ENCODE data around the gene AKAP13.

AKAP13 gene

GRCh38 chr15:85589851-85590250, 209.4 kb downstream of the AKAP13 start:
- H3K9ac ChIP-seq (ENCODE audit: low read length) = no peak overlapping the region
- no peak overlapping the region for H3K4me3 ChIP-seq (ENCODE audit: low read length)
- no peaks in the 10 kb centered on the region for H3K27me3 ChIP-seq (ENCODE audit: control insufficient read depth, insufficient read depth, low read length)
- H3K36me3 ChIP-seq (ENCODE audit: control insufficient read depth, insufficient read depth, low read length) = no peaks in the 10 kb centered on the region
- peaks cover 6% of the 10 kb centered on the region for H3K4me1 ChIP-seq (ENCODE audit: control insufficient read depth, insufficient read depth, low read length)
- no peak overlapping the region for H3K27ac ChIP-seq (ENCODE audit: low read depth, low read length)

GRCh38 chr15:85591622-85592021, 211.2 kb downstream of the AKAP13 start:
- Histone ChIP-seq H3K9ac (ENCODE audit: low read length) (no peak overlapping the region), H3K27ac (ENCODE audit: low read depth, low read length) (no peak overlapping the region), H3K4me1 (ENCODE audit: control insufficient read depth, insufficient read depth, low read length) (peaks cover 6% of the 10 kb centered on the region), H3K4me3 (ENCODE audit: low read length) (no peak overlapping the region), H3K36me3 (ENCODE audit: control insufficient read depth, insufficient read depth, low read length) (no peaks in the 10 kb centered on the region), H3K27me3 (ENCODE audit: control insufficient read depth, insufficient read depth, low read length) (no peaks in the 10 kb centered on the region)

GRCh38 chr15:85592148-85592547, 211.7 kb downstream of the AKAP13 start:
- Histone ChIP-seq H3K9ac (ENCODE audit: low read length) (no peak overlapping the region), H3K4me1 (ENCODE audit: control insufficient read depth, insufficient read depth, low read length) (peaks cover 6% of the 10 kb centered on the region), H3K27me3 (ENCODE audit: control insufficient read depth, insufficient read depth, low read length) (no peaks in the 10 kb centered on the region), H3K4me3 (ENCODE audit: low read length) (no peak overlapping the region), H3K36me3 (ENCODE audit: control insufficient read depth, insufficient read depth, low read length) (no peaks in the 10 kb centered on the region), H3K27ac (ENCODE audit: low read depth, low read length) (peak overlapping the region; percentile 32)

- Histone ChIP-seq H3K27me3 (ENCODE audit: control insufficient read depth, insufficient read depth, low read length) (no peaks in the 10 kb centered on the region), H3K36me3 (ENCODE audit: control insufficient read depth, insufficient read depth, low read length) (peaks cover 2% of the 10 kb centered on the region), H3K27ac (ENCODE audit: low read depth, low read length) (no peak overlapping the region), H3K4me3 (ENCODE audit: low read length) (no peak overlapping the region), H3K9ac (ENCODE audit: low read length) (no peak overlapping the region), H3K4me1 (ENCODE audit: control insufficient read depth, insufficient read depth, low read length) (peaks cover 8% of the 10 kb centered on the region)
Measured at GRCh38 chr15:85593809-85594445, 213.5 kb downstream of the AKAP13 start.

- H3K27ac ChIP-seq (ENCODE audit: low read depth, low read length) = no peak overlapping the region
- no peak overlapping the region for H3K4me3 ChIP-seq (ENCODE audit: low read length)
- no peak overlapping the region for H3K9ac ChIP-seq (ENCODE audit: low read length)
- H3K36me3 ChIP-seq (ENCODE audit: control insufficient read depth, insufficient read depth, low read length) = peaks cover 2% of the 10 kb centered on the region
- no peaks in the 10 kb centered on the region for H3K27me3 ChIP-seq (ENCODE audit: control insufficient read depth, insufficient read depth, low read length)
- peaks cover 4% of the 10 kb centered on the region for H3K4me1 ChIP-seq (ENCODE audit: control insufficient read depth, insufficient read depth, low read length)
Measured at GRCh38 chr15:85595804-85596536, 215.6 kb downstream of the AKAP13 start.

GRCh38 chr15:85597155-85597815, 216.9 kb downstream of the AKAP13 start:
- Histone ChIP-seq H3K4me3 (ENCODE audit: low read length) (no peak overlapping the region), H3K4me1 (ENCODE audit: control insufficient read depth, insufficient read depth, low read length) (peaks cover 4% of the 10 kb centered on the region), H3K36me3 (ENCODE audit: control insufficient read depth, insufficient read depth, low read length) (peaks cover 2% of the 10 kb centered on the region), H3K27me3 (ENCODE audit: control insufficient read depth, insufficient read depth, low read length) (no peaks in the 10 kb centered on the region), H3K27ac (ENCODE audit: low read depth, low read length) (no peak overlapping the region), H3K9ac (ENCODE audit: low read length) (no peak overlapping the region)

GRCh38 chr15:85598219-85598618, 217.8 kb downstream of the AKAP13 start:
- Histone ChIP-seq H3K4me1 (ENCODE audit: control insufficient read depth, insufficient read depth, low read length) (peaks cover 4% of the 10 kb centered on the region), H3K9ac (ENCODE audit: low read length) (no peak overlapping the region), H3K4me3 (ENCODE audit: low read length) (no peak overlapping the region), H3K27me3 (ENCODE audit: control insufficient read depth, insufficient read depth, low read length) (no peaks in the 10 kb centered on the region), H3K36me3 (ENCODE audit: control insufficient read depth, insufficient read depth, low read length) (peaks cover 2% of the 10 kb centered on the region), H3K27ac (ENCODE audit: low read depth, low read length) (peak overlapping the region; percentile 27)

- H3K27ac ChIP-seq (ENCODE audit: low read depth, low read length) = peak overlapping the region; percentile 22
- H3K36me3 ChIP-seq (ENCODE audit: control insufficient read depth, insufficient read depth, low read length) = peaks cover 5% of the 10 kb centered on the region
- H3K4me3 ChIP-seq (ENCODE audit: low read length) = no peak overlapping the region
- H3K4me1 ChIP-seq (ENCODE audit: control insufficient read depth, insufficient read depth, low read length) = peaks cover 4% of the 10 kb centered on the region
- H3K9ac ChIP-seq (ENCODE audit: low read length) = no peak overlapping the region
- no peaks in the 10 kb centered on the region for H3K27me3 ChIP-seq (ENCODE audit: control insufficient read depth, insufficient read depth, low read length)
Measured at GRCh38 chr15:85598718-85599398, 218.5 kb downstream of the AKAP13 start.

GRCh38 chr15:85600001-85600400, 219.6 kb downstream of the AKAP13 start:
- no peak overlapping the region for H3K27ac ChIP-seq (ENCODE audit: low read depth, low read length)
- peaks cover 5% of the 10 kb centered on the region for H3K36me3 ChIP-seq (ENCODE audit: control insufficient read depth, insufficient read depth, low read length)
- H3K9ac ChIP-seq (ENCODE audit: low read length) = no peak overlapping the region
- H3K4me3 ChIP-seq (ENCODE audit: low read length) = no peak overlapping the region
- peaks cover 4% of the 10 kb centered on the region for H3K4me1 ChIP-seq (ENCODE audit: control insufficient read depth, insufficient read depth, low read length)
- no peaks in the 10 kb centered on the region for H3K27me3 ChIP-seq (ENCODE audit: control insufficient read depth, insufficient read depth, low read length)

- Histone ChIP-seq H3K27me3 (ENCODE audit: control insufficient read depth, insufficient read depth, low read length) (no peaks in the 10 kb centered on the region), H3K4me1 (ENCODE audit: control insufficient read depth, insufficient read depth, low read length) (peaks cover 18% of the 10 kb centered on the region), H3K27ac (ENCODE audit: low read depth, low read length) (no peak overlapping the region), H3K4me3 (ENCODE audit: low read length) (no peak overlapping the region), H3K36me3 (ENCODE audit: control insufficient read depth, insufficient read depth, low read length) (peaks cover 2% of the 10 kb centered on the region), H3K9ac (ENCODE audit: low read length) (no peak overlapping the region)
Measured at GRCh38 chr15:85603160-85603559, 222.8 kb downstream of the AKAP13 start.

GRCh38 chr15:85603703-85604102, 223.3 kb downstream of the AKAP13 start:
- Histone ChIP-seq H3K9ac (ENCODE audit: low read length) (no peak overlapping the region), H3K36me3 (ENCODE audit: control insufficient read depth, insufficient read depth, low read length) (peaks cover 2% of the 10 kb centered on the region), H3K4me3 (ENCODE audit: low read length) (no peak overlapping the region), H3K27me3 (ENCODE audit: control insufficient read depth, insufficient read depth, low read length) (no peaks in the 10 kb centered on the region), H3K27ac (ENCODE audit: low read depth, low read length) (no peak overlapping the region), H3K4me1 (ENCODE audit: control insufficient read depth, insufficient read depth, low read length) (peaks cover 22% of the 10 kb centered on the region)

GRCh38 chr15:85604194-85604593, 223.8 kb downstream of the AKAP13 start:
- H3K27ac ChIP-seq (ENCODE audit: low read depth, low read length) = no peak overlapping the region
- H3K27me3 ChIP-seq (ENCODE audit: control insufficient read depth, insufficient read depth, low read length) = no peaks in the 10 kb centered on the region
- H3K9ac ChIP-seq (ENCODE audit: low read length) = no peak overlapping the region
- no peak overlapping the region for H3K4me3 ChIP-seq (ENCODE audit: low read length)
- peaks cover 17% of the 10 kb centered on the region for H3K4me1 ChIP-seq (ENCODE audit: control insufficient read depth, insufficient read depth, low read length)
- peaks cover 2% of the 10 kb centered on the region for H3K36me3 ChIP-seq (ENCODE audit: control insufficient read depth, insufficient read depth, low read length)

Measured in rectal smooth muscle tissue (tissue), 1 donor.